ENCODE data around the gene LRRC8D. TPM values are rescaled to one million over a fixed set of nuclear protein-coding genes. Genes with fewer than 3 reads are reported as not detected.

LRRC8D gene
- total and polyA plus RNA-seq, 2 experiments from 2014 or later, result 23.6 to 48.8 TPM

DNA sequence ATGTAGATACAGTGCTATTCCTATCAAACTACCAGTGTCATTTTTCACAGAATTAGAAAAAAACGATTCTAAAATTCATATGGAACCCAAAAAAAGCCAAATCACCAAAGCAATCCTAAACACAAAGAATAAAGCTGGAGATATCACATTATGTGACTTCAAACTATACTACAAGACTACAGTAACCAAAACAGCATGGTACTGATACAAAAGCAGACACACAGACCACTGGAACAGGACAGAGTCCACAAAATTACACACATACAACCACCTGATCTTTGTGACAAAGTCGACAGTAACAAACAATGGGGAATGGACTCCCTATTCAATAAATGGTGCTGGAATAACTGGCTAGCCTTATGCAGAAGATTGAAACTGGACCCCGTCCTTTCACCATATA, 102.7 kb downstream of the LRRC8D start:
- peaks cover 7% of the 10 kb centered on the region; the same call in 1 of the 2 replicates for H3K36me3 ChIP-seq (ENCODE audit: insufficient read depth)
- H3K36me3 Mint-ChIP-seq (ENCODE audit: low read depth), result peaks cover 73% of the 10 kb centered on the region
- no peak overlapping the region for H3K4me3 ChIP-seq
- no peak overlapping the region for H3K4me3 Mint-ChIP-seq
- peaks cover 19% of the 10 kb centered on the region for H3K4me1 ChIP-seq (ENCODE audit: insufficient read depth)
- TF ChIP-seq NANOG (IDR thresholded peaks at IDR 0.05; ENCODE audit: borderline replicate concordance) (no peak), ZNF114 (CRISPR knock-in tag; IDR thresholded peaks at IDR 0.05) (no peak), EZH2phosphoT487 (IDR thresholded peaks at IDR 0.05; ENCODE audit: unreplicated experiment) (no peak), POLR2AphosphoS5 (IDR thresholded peaks at IDR 0.05; ENCODE audit: low read depth) (no peak), JUNB (IDR thresholded peaks at IDR 0.05; ENCODE audit: unreplicated experiment) (no peak), ZNF331 (CRISPR knock-in tag; IDR thresholded peaks at IDR 0.05; ENCODE audit: low read depth) (no peak), STAT1 (IDR thresholded peaks at IDR 0.05; ENCODE audit: unreplicated experiment) (no peak), EZH2 (IDR thresholded peaks at IDR 0.05; ENCODE audit: low read depth, unreplicated experiment) (no peak), CREB1 (CRISPR knock-in tag; IDR thresholded peaks at IDR 0.05; ENCODE audit: low read depth) (no peak)
- TF ChIP-seq, protein P1, sequence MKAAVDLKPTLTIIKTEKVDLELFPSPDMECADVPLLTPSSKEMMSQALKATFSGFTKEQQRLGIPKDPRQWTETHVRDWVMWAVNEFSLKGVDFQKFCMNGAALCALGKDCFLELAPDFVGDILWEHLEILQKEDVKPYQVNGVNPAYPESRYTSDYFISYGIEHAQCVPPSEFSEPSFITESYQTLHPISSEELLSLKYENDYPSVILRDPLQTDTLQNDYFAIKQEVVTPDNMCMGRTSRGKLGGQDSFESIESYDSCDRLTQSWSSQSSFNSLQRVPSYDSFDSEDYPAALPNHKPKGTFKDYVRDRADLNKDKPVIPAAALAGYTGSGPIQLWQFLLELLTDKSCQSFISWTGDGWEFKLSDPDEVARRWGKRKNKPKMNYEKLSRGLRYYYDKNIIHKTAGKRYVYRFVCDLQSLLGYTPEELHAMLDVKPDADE (IDR thresholded peaks at IDR 0.05), result no peak
- TF ChIP-seq, protein P2, sequence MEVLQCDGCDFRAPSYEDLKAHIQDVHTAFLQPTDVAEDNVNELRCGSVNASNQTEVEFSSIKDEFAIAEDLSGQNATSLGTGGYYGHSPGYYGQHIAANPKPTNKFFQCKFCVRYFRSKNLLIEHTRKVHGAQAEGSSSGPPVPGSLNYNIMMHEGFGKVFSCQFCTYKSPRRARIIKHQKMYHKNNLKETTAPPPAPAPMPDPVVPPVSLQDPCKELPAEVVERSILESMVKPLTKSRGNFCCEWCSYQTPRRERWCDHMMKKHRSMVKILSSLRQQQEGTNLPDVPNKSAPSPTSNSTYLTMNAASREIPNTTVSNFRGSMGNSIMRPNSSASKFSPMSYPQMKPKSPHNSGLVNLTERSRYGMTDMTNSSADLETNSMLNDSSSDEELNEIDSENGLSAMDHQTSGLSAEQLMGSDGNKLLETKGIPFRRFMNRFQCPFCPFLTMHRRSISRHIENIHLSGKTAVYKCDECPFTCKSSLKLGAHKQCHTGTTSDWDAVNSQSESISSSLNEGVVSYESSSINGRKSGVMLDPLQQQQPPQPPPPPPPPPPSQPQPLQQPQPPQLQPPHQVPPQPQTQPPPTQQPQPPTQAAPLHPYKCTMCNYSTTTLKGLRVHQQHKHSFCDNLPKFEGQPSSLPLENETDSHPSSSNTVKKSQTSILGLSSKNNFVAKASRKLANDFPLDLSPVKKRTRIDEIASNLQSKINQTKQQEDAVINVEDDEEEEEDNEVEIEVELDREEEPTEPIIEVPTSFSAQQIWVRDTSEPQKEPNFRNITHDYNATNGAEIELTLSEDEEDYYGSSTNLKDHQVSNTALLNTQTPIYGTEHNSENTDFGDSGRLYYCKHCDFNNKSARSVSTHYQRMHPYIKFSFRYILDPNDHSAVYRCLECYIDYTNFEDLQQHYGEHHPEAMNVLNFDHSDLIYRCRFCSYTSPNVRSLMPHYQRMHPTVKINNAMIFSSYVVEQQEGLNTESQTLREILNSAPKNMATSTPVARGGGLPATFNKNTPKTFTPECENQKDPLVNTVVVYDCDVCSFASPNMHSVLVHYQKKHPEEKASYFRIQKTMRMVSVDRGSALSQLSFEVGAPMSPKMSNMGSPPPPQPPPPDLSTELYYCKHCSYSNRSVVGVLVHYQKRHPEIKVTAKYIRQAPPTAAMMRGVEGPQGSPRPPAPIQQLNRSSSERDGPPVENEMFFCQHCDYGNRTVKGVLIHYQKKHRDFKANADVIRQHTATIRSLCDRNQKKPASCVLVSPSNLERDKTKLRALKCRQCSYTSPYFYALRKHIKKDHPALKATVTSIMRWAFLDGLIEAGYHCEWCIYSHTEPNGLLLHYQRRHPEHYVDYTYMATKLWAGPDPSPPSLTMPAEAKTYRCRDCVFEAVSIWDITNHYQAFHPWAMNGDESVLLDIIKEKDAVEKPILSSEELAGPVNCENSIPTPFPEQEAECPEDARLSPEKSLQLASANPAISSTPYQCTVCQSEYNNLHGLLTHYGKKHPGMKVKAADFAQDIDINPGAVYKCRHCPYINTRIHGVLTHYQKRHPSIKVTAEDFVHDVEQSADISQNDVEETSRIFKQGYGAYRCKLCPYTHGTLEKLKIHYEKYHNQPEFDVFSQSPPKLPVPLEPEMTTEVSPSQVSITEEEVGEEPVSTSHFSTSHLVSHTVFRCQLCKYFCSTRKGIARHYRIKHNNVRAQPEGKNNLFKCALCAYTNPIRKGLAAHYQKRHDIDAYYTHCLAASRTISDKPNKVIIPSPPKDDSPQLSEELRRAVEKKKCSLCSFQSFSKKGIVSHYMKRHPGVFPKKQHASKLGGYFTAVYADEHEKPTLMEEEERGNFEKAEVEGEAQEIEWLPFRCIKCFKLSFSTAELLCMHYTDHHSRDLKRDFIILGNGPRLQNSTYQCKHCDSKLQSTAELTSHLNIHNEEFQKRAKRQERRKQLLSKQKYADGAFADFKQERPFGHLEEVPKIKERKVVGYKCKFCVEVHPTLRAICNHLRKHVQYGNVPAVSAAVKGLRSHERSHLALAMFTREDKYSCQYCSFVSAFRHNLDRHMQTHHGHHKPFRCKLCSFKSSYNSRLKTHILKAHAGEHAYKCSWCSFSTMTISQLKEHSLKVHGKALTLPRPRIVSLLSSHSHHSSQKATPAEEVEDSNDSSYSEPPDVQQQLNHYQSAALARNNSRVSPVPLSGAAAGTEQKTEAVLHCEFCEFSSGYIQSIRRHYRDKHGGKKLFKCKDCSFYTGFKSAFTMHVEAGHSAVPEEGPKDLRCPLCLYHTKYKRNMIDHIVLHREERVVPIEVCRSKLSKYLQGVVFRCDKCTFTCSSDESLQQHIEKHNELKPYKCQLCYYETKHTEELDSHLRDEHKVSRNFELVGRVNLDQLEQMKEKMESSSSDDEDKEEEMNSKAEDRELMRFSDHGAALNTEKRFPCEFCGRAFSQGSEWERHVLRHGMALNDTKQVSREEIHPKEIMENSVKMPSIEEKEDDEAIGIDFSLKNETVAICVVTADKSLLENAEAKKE (CRISPR knock-in tag; IDR thresholded peaks at IDR 0.05), result no peak
- TF ChIP-seq, protein P3, sequence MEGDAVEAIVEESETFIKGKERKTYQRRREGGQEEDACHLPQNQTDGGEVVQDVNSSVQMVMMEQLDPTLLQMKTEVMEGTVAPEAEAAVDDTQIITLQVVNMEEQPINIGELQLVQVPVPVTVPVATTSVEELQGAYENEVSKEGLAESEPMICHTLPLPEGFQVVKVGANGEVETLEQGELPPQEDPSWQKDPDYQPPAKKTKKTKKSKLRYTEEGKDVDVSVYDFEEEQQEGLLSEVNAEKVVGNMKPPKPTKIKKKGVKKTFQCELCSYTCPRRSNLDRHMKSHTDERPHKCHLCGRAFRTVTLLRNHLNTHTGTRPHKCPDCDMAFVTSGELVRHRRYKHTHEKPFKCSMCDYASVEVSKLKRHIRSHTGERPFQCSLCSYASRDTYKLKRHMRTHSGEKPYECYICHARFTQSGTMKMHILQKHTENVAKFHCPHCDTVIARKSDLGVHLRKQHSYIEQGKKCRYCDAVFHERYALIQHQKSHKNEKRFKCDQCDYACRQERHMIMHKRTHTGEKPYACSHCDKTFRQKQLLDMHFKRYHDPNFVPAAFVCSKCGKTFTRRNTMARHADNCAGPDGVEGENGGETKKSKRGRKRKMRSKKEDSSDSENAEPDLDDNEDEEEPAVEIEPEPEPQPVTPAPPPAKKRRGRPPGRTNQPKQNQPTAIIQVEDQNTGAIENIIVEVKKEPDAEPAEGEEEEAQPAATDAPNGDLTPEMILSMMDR (conservative IDR thresholded peaks at IDR 0.05; ENCODE audit: low read depth in 2 of 2), result no peak
- TF ChIP-seq, protein P4, sequence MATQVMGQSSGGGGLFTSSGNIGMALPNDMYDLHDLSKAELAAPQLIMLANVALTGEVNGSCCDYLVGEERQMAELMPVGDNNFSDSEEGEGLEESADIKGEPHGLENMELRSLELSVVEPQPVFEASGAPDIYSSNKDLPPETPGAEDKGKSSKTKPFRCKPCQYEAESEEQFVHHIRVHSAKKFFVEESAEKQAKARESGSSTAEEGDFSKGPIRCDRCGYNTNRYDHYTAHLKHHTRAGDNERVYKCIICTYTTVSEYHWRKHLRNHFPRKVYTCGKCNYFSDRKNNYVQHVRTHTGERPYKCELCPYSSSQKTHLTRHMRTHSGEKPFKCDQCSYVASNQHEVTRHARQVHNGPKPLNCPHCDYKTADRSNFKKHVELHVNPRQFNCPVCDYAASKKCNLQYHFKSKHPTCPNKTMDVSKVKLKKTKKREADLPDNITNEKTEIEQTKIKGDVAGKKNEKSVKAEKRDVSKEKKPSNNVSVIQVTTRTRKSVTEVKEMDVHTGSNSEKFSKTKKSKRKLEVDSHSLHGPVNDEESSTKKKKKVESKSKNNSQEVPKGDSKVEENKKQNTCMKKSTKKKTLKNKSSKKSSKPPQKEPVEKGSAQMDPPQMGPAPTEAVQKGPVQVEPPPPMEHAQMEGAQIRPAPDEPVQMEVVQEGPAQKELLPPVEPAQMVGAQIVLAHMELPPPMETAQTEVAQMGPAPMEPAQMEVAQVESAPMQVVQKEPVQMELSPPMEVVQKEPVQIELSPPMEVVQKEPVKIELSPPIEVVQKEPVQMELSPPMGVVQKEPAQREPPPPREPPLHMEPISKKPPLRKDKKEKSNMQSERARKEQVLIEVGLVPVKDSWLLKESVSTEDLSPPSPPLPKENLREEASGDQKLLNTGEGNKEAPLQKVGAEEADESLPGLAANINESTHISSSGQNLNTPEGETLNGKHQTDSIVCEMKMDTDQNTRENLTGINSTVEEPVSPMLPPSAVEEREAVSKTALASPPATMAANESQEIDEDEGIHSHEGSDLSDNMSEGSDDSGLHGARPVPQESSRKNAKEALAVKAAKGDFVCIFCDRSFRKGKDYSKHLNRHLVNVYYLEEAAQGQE (IDR thresholded peaks at IDR 0.05; ENCODE audit: unreplicated experiment), result no peak
- DNase-seq (ENCODE audit: low spot score) (no peak), ATAC-seq (no peak)
- H3K9me3 Mint-ChIP-seq, result peaks cover 10% of the 10 kb centered on the region; the same call in 2 of the 3 replicates
- no peaks in the 10 kb centered on the region for H3K9me2 ChIP-seq (ENCODE audit: insufficient read depth)
- H3K27me3 Mint-ChIP-seq (ENCODE audit: insufficient read depth, low read depth, poor library complexity), result no peaks in the 10 kb centered on the region
- no peak overlapping the region for H2AFZ ChIP-seq
- no peak overlapping the region for H3K27ac ChIP-seq (ENCODE audit: low read depth)
- no peak overlapping the region for H3K27ac Mint-ChIP-seq
- H4K20me1 ChIP-seq (replicated peaks; ENCODE audit: insufficient read depth), result no peaks in the 10 kb centered on the region
- no peak overlapping the region for H3K4me2 ChIP-seq
- H3K79me2 ChIP-seq (replicated peaks; ENCODE audit: insufficient read depth), result peaks cover 32% of the 10 kb centered on the region
- 0 out of 2 replicates have a peak, but pooled peaks cover 6% of the 10 kb centered on the region for H3F3A ChIP-seq (replicated peaks; ENCODE audit: low read depth)
- H3K4me1 Mint-ChIP-seq, result peaks cover 23% of the 10 kb centered on the region
- H3K27me3 ChIP-seq (ENCODE audit: insufficient read depth), result no peaks in the 10 kb centered on the region
